ENCODE data around the gene FECH. TPM values are rescaled to one million over a fixed set of nuclear protein-coding genes. Genes with fewer than 3 reads are reported as not detected.

FECH gene
- total and polyA plus RNA-seq, 2 of the 4 experiments (the other 2 are of a cell fraction): 32.3 to 52.2 TPM

DNA sequence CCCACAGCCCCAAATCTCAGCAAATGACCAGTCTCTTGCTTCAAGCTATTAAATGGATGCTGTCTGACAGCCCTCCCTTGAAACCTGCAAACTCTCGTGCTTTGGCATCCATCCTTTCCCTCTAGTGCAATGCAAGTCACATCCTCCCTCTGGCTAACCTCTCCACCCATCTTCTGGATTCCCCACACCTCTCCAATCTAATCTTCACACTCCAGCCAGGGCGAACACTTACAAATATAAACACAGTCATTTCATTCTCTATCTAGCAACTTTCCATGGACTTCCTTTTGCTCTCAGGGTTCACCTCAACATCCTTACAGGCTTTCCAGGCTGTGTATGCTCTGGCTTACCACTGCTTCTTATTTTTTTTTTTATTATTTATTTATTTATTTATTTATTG is 45.2 kb upstream of the FECH start (continued):
- TF ChIP-seq, protein P1, sequence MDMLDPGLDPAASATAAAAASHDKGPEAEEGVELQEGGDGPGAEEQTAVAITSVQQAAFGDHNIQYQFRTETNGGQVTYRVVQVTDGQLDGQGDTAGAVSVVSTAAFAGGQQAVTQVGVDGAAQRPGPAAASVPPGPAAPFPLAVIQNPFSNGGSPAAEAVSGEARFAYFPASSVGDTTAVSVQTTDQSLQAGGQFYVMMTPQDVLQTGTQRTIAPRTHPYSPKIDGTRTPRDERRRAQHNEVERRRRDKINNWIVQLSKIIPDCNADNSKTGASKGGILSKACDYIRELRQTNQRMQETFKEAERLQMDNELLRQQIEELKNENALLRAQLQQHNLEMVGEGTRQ (IDR thresholded peaks at IDR 0.05; ENCODE audit: low read depth, low read length): no peak

DNA sequence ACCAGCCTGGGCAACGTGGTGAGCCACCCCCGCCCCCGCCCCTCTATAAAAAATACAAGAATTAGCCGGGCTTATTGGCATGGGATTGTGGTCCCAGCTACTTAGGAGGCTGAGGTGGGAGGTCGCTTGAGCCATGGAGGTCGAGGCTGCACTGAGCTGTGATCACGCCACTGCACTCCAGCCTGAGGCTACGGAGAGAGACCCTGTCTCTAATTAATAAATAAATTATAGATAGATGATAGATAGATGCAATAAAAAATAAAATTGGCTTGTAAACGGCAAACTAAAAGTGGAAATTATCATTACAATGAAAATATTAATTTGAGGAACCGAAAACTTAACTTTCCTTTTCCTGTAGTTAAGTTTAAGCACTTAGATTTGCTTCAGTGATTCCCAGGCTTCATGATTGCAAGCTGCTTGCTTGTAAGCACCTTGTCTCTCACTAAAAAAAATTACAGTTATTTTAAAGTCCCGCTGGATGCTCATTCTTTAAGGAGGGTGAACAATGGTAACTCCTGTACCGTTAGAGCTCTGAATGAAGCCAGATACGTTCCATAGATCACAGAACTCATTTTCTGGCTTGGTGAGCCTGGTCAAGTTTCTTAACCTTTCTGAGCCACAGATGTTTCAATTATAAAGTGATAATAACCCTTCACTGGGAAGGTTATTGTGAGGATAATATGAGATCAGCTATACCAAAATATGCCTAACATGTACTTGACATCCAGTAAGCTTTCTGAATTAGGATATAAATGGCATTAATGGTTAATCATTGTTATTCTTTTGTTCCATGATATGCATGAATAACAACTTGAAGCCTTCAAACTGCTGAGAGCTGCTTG is 44.5 kb upstream of the FECH start:
- Histone ChIP-seq H3K14ac (replicated peaks; ENCODE audit: low read depth, low read length) (0 out of 2 replicates have a peak overlapping the region, but pooled peaks have one; percentile 51), H3K18ac (ENCODE audit: low read depth, low read length) (no peak overlapping the region), H2AFZ (replicated peaks; ENCODE audit: low read length, poor library complexity) (peak overlapping the region; percentile 99), H3K9me3 (ENCODE audit: control insufficient read depth, insufficient read depth, low read length) (no peaks in the 10 kb centered on the region), H2BK15ac (ENCODE audit: low read depth, low read length) (no peak overlapping the region), H3K36me3 (ENCODE audit: control insufficient read depth, insufficient read depth, low read length) (no peaks in the 10 kb centered on the region), H4K20me1 (ENCODE audit: insufficient read depth, low read length) (no peaks in the 10 kb centered on the region), H4K8ac (ENCODE audit: low read depth in 2 of 2, low read length in 2 of 2) (peak overlapping the region; percentile 96 to 98), H2BK20ac (ENCODE audit: low read depth, low read length) (no peak overlapping the region), H3K79me1 (ENCODE audit: low read depth in 1 of 2, low read length in 2 of 2) (peaks cover 8 to 22% of the 10 kb centered on the region in 2 experiments; a peak in 3 of 4 replicates), H3K4me3 (ENCODE audit: insufficient read depth, low read depth, low read length) (peak overlapping the region; percentile 62), H3K27ac (ENCODE audit: insufficient read depth, low read length) (peak overlapping the region; percentile 74), H2BK5ac (ENCODE audit: low read depth, low read length, poor library complexity, severe bottlenecking) (peak overlapping the region; percentile 48), H2AK5ac (ENCODE audit: low read depth, low read length) (peak overlapping the region; percentile 72; the same call in 1 of the 2 replicates), H3K4me2 (ENCODE audit: low read depth, low read length) (peak overlapping the region; percentile 67), H3K56ac (ENCODE audit: extremely low read depth, insufficient read depth, low read length) (peak overlapping the region; percentile 91; the same call in 1 of the 2 replicates), H3K9me1 (ENCODE audit: insufficient read depth, low read length) (peaks cover 10% of the 10 kb centered on the region; the same call in 1 of the 2 replicates), H3K9ac (ENCODE audit: low read depth, low read length) (peak overlapping the region; percentile 76), H3K4ac (ENCODE audit: low read depth, low read length) (peak overlapping the region; percentile 77), H3K4me1 (ENCODE audit: control insufficient read depth, insufficient read depth, low read length) (peaks cover 3% of the 10 kb centered on the region), H2AK9ac (replicated peaks; ENCODE audit: low read depth, low read length, poor library complexity) (peak overlapping the region; percentile 84), H4K91ac (ENCODE audit: insufficient read depth, low read depth, low read length) (no peak overlapping the region), H3K23ac (ENCODE audit: low read depth, low read length) (no peak overlapping the region), H3K27me3 (ENCODE audit: control insufficient read depth, insufficient read depth, low read length) (no peaks in the 10 kb centered on the region), H2BK120ac (ENCODE audit: low read depth, low read length) (no peak overlapping the region), H4K5ac (ENCODE audit: low read depth, low read length) (no peak overlapping the region; the same call in 1 of the 2 replicates)
- ATAC-seq (ENCODE audit: low read depth): no peak
- WGBS, 2 experiments (ENCODE audit: extremely low coverage in 2 of 2, insufficient read length in 1 of 2): no CpG with 5 or more reads among the region's 13 CpGs
- ChIA-PET POLR2A (ENCODE audit: unreplicated experiment) (interaction anchor here (0.6 kb wide), 1 partner anchor 9 kb away, joined by 14 read pairs; no protein-coding TSS in a partner anchor), CTCF (interaction anchor here (1.0 kb wide), 1 partner anchor 8 kb away, joined by 3 read pairs; no protein-coding TSS in a partner anchor)
- no peak for DNase-seq
- intact Hi-C loops (cut with micrococcal nuclease) (loop anchor here (1.0 to 10.0 kb wide), 5 partner anchors 172 to 491 kb away; partner anchors contain the start of gene ATP8B1), in situ Hi-C loops (cut with MboI; ENCODE audit: low sequenced_read_pairs) (loop anchor here (25.0 kb wide), 2 partner anchors 481 to 856 kb away; no protein-coding TSS in a partner anchor), dilution Hi-C loops (cut with HindIII; ENCODE audit: low sequenced_read_pairs, unreplicated experiment) (no loop called here)
- no peak for TF ChIP-seq RCOR1 (IDR thresholded peaks at IDR 0.05; ENCODE audit: insufficient replicate concordance, low read length)
- no TSS peak for BruUV-seq (replicated peaks)
